ENCODE measurements around the gene CYB561D2.

The CYB561D2 gene

GRCh38 chr3:50347187-50347813, 3.4 kb upstream of the CYB561D2 start:
- Histone ChIP-seq H3K27me3 (ENCODE audit: low read depth, low read length) (no peaks in the 10 kb centered on the region), H3K4me3 (ENCODE audit: low read depth in 1 of 2, low read length in 2 of 2) (no peak overlapping the region), H3K9me3 (ENCODE audit: control insufficient read depth in 1 of 2, low read length in 2 of 2) (no peaks in the 10 kb centered on the region), H3K4me1 (ENCODE audit: control insufficient read depth in 1 of 2, insufficient read depth in 2 of 2, low read length in 2 of 2) (peaks cover 18 to 43% of the 10 kb centered on the region in 2 donors), H3K36me3 (ENCODE audit: control insufficient read depth in 1 of 2, insufficient read depth in 2 of 2, low read length in 2 of 2) (peaks cover 5 to 20% of the 10 kb centered on the region in 2 donors), H3K27ac (ENCODE audit: low read length) (no peak overlapping the region)

- Histone ChIP-seq H3K36me3 (ENCODE audit: control insufficient read depth in 1 of 2, insufficient read depth in 2 of 2, low read length in 2 of 2) (peaks cover 22 to 43% of the 10 kb centered on the region in 2 donors), H3K4me1 (ENCODE audit: control insufficient read depth in 1 of 2, insufficient read depth in 2 of 2, low read length in 2 of 2) (peaks cover 18 to 40% of the 10 kb centered on the region in 2 donors), H3K27me3 (ENCODE audit: low read depth, low read length) (no peaks in the 10 kb centered on the region)
Measured at GRCh38 chr3:50350213-50350526, 492 bp upstream of the CYB561D2 start.

GRCh38 chr3:50351323-50351697, 648 bp downstream of the CYB561D2 start:
- H3K9me3 ChIP-seq (ENCODE audit: control insufficient read depth in 1 of 2, low read length in 2 of 2), result no peaks in the 10 kb centered on the region
- H3K36me3 ChIP-seq (ENCODE audit: control insufficient read depth in 1 of 2, insufficient read depth in 2 of 2, low read length in 2 of 2), result peaks cover 32 to 49% of the 10 kb centered on the region in 2 donors
- peak overlapping the region; percentile 90 for H3K27ac ChIP-seq (ENCODE audit: low read length)
- H3K27me3 ChIP-seq (ENCODE audit: low read depth, low read length), result no peaks in the 10 kb centered on the region
- peaks cover 28 to 38% of the 10 kb centered on the region in 2 donors for H3K4me1 ChIP-seq (ENCODE audit: control insufficient read depth in 1 of 2, insufficient read depth in 2 of 2, low read length in 2 of 2)
- H3K4me3 ChIP-seq (ENCODE audit: low read depth in 1 of 2, low read length in 2 of 2), result peak overlapping the region; percentile 83 to 94

More at GRCh38 chr3:50350213-50350526, 492 bp upstream of the CYB561D2 start:
- Histone ChIP-seq H3K27ac (ENCODE audit: low read length) (peak overlapping the region; percentile 90), H3K9me3 (ENCODE audit: control insufficient read depth in 1 of 2, low read length in 2 of 2) (no peaks in the 10 kb centered on the region), H3K4me3 (ENCODE audit: low read depth in 1 of 2, low read length in 2 of 2) (peak overlapping the region; percentile 83 to 94)

- H3K4me1 ChIP-seq (ENCODE audit: control insufficient read depth in 1 of 2, insufficient read depth in 2 of 2, low read length in 2 of 2), result peaks cover 42 to 48% of the 10 kb centered on the region in 2 donors
- H3K27me3 ChIP-seq (ENCODE audit: low read depth, low read length), result no peaks in the 10 kb centered on the region
- no peak overlapping the region for H3K4me3 ChIP-seq (ENCODE audit: low read depth in 1 of 2, low read length in 2 of 2)
- H3K36me3 ChIP-seq (ENCODE audit: control insufficient read depth in 1 of 2, insufficient read depth in 2 of 2, low read length in 2 of 2), result peaks cover 38 to 44% of the 10 kb centered on the region in 2 donors
- H3K27ac ChIP-seq (ENCODE audit: low read length), result no peak overlapping the region
- H3K9me3 ChIP-seq (ENCODE audit: control insufficient read depth in 1 of 2, low read length in 2 of 2), result no peaks in the 10 kb centered on the region
Measured at GRCh38 chr3:50352781-50353180, 2.1 kb downstream of the CYB561D2 start.

GRCh38 chr3:50353245-50354004, 2.8 kb downstream of the CYB561D2 start:
- peaks cover 34 to 38% of the 10 kb centered on the region in 2 donors for H3K36me3 ChIP-seq (ENCODE audit: control insufficient read depth in 1 of 2, insufficient read depth in 2 of 2, low read length in 2 of 2)
- H3K27ac ChIP-seq (ENCODE audit: low read length), result no peak overlapping the region
- no peaks in the 10 kb centered on the region for H3K27me3 ChIP-seq (ENCODE audit: low read depth, low read length)
- H3K9me3 ChIP-seq (ENCODE audit: control insufficient read depth in 1 of 2, low read length in 2 of 2), result no peaks in the 10 kb centered on the region
- H3K4me1 ChIP-seq (ENCODE audit: control insufficient read depth in 1 of 2, insufficient read depth in 2 of 2, low read length in 2 of 2), result peaks cover 49 to 54% of the 10 kb centered on the region in 2 donors
- H3K4me3 ChIP-seq (ENCODE audit: low read depth in 1 of 2, low read length in 2 of 2), result no peak overlapping the region

- Histone ChIP-seq H3K9me3 (ENCODE audit: control insufficient read depth in 1 of 2, low read length in 2 of 2) (no peaks in the 10 kb centered on the region), H3K27me3 (ENCODE audit: low read depth, low read length) (no peaks in the 10 kb centered on the region), H3K4me1 (ENCODE audit: control insufficient read depth in 1 of 2, insufficient read depth in 2 of 2, low read length in 2 of 2) (peaks cover 49 to 55% of the 10 kb centered on the region in 2 donors), H3K36me3 (ENCODE audit: control insufficient read depth in 1 of 2, insufficient read depth in 2 of 2, low read length in 2 of 2) (peaks cover 33 to 38% of the 10 kb centered on the region in 2 donors), H3K27ac (ENCODE audit: low read length) (no peak overlapping the region), H3K4me3 (ENCODE audit: low read depth in 1 of 2, low read length in 2 of 2) (no peak overlapping the region)
Measured at GRCh38 chr3:50354186-50354764, 3.6 kb downstream of the CYB561D2 start.

- Histone ChIP-seq H3K27ac (ENCODE audit: low read length) (no peak overlapping the region), H3K36me3 (ENCODE audit: control insufficient read depth in 1 of 2, insufficient read depth in 2 of 2, low read length in 2 of 2) (peaks cover 33 to 38% of the 10 kb centered on the region in 2 donors), H3K4me3 (ENCODE audit: low read depth in 1 of 2, low read length in 2 of 2) (no peak overlapping the region), H3K4me1 (ENCODE audit: control insufficient read depth in 1 of 2, insufficient read depth in 2 of 2, low read length in 2 of 2) (peaks cover 43 to 53% of the 10 kb centered on the region in 2 donors), H3K27me3 (ENCODE audit: low read depth, low read length) (no peaks in the 10 kb centered on the region), H3K9me3 (ENCODE audit: control insufficient read depth in 1 of 2, low read length in 2 of 2) (no peaks in the 10 kb centered on the region)
Measured at GRCh38 chr3:50354850-50355249, 4.2 kb downstream of the CYB561D2 start.

GRCh38 chr3:50355829-50356552, 5.3 kb downstream of the CYB561D2 start:
- H3K27me3 ChIP-seq (ENCODE audit: low read depth, low read length), result no peaks in the 10 kb centered on the region
- H3K36me3 ChIP-seq (ENCODE audit: control insufficient read depth in 1 of 2, insufficient read depth in 2 of 2, low read length in 2 of 2), result peaks cover 33 to 35% of the 10 kb centered on the region in 2 donors
- H3K27ac ChIP-seq (ENCODE audit: low read length), result peak overlapping the region; percentile 82
- H3K9me3 ChIP-seq (ENCODE audit: control insufficient read depth in 1 of 2, low read length in 2 of 2), result no peaks in the 10 kb centered on the region
- peak overlapping the region; percentile 83 to 99 for H3K4me3 ChIP-seq (ENCODE audit: low read depth in 1 of 2, low read length in 2 of 2)
- peaks cover 38 to 47% of the 10 kb centered on the region in 2 donors for H3K4me1 ChIP-seq (ENCODE audit: control insufficient read depth in 1 of 2, insufficient read depth in 2 of 2, low read length in 2 of 2)

GRCh38 chr3:50356553-50356952, 5.9 kb downstream of the CYB561D2 start:
- Histone ChIP-seq H3K27ac (ENCODE audit: low read length) (peak overlapping the region; percentile 82), H3K9me3 (ENCODE audit: control insufficient read depth in 1 of 2, low read length in 2 of 2) (no peaks in the 10 kb centered on the region), H3K27me3 (ENCODE audit: low read depth, low read length) (no peaks in the 10 kb centered on the region), H3K36me3 (ENCODE audit: control insufficient read depth in 1 of 2, insufficient read depth in 2 of 2, low read length in 2 of 2) (peaks cover 33 to 35% of the 10 kb centered on the region in 2 donors), H3K4me3 (ENCODE audit: low read depth in 1 of 2, low read length in 2 of 2) (peak overlapping the region; percentile 83 to 99), H3K4me1 (ENCODE audit: control insufficient read depth in 1 of 2, insufficient read depth in 2 of 2, low read length in 2 of 2) (peaks cover 33 to 41% of the 10 kb centered on the region in 2 donors)

GRCh38 chr3:50357481-50357880, 6.8 kb downstream of the CYB561D2 start:
- H3K27ac ChIP-seq (ENCODE audit: low read length), result peak overlapping the region; percentile 82
- no peaks in the 10 kb centered on the region for H3K27me3 ChIP-seq (ENCODE audit: low read depth, low read length)
- H3K4me1 ChIP-seq (ENCODE audit: control insufficient read depth in 1 of 2, insufficient read depth in 2 of 2, low read length in 2 of 2), result peaks cover 32 to 38% of the 10 kb centered on the region in 2 donors
- H3K36me3 ChIP-seq (ENCODE audit: control insufficient read depth in 1 of 2, insufficient read depth in 2 of 2, low read length in 2 of 2), result peaks cover 33 to 35% of the 10 kb centered on the region in 2 donors
- peak overlapping the region; percentile 83 to 99 for H3K4me3 ChIP-seq (ENCODE audit: low read depth in 1 of 2, low read length in 2 of 2)
- no peaks in the 10 kb centered on the region for H3K9me3 ChIP-seq (ENCODE audit: control insufficient read depth in 1 of 2, low read length in 2 of 2)
